Suprapubic skin (tissue), 4 donors: ENCODE measurements around the gene CCDC188.

ENCODE experiments used
- CTCF ChIP-seq, 2 donors: fragments of 200-600 bp in 1 of 2; fragments of 450-650 bp in 1 of 2; sonication (generic) in 1 of 2; IDR thresholded peaks; one replicate each; pipeline ENCODE4 v1.5.1; 2016 to 2019; ENCODE audit warnings: antibody characterized with exemption in 2 of 2, mild to moderate bottlenecking in 1 of 2, moderate library complexity in 1 of 2
- POLR2A ChIP-seq, 2 donors: fragments of 450-650 bp; IDR thresholded peaks; one replicate each; pipeline ENCODE4 v1.6.1; 2017; ENCODE audit warnings: antibody characterized with exemption in 2 of 2, mild to moderate bottlenecking in 2 of 2, moderate library complexity in 2 of 2
- POLR2AphosphoS5 ChIP-seq, 3 donors: sonication (generic); formaldehyde crosslinking; IDR thresholded peaks; one replicate each; pipeline ENCODE4 v1.6.1; 2017; ENCODE audit warnings: antibody characterized with exemption in 3 of 3

- no peak for TF ChIP-seq CTCF (IDR thresholded peaks at IDR 0.05)
- no peak for TF ChIP-seq POLR2AphosphoS5 (IDR thresholded peaks at IDR 0.05)
- no peak for TF ChIP-seq POLR2A (IDR thresholded peaks at IDR 0.05)
Measured at GRCh38 chr22:20132686-20133246, 18.1 kb downstream of the CCDC188 start.
